WTC11 (cell line): ENCODE measurements around the gene TIPARP. TPM values are rescaled to one million over a fixed set of nuclear protein-coding genes. Genes with fewer than 3 reads are reported as not detected.

Source experiments
- ATAC-seq: fragments of 200-7000 bp; cut with Tn5 transposase; 2 replicates; pipeline ENCODE4 v1.10.0; 2021; ENCODE audit warnings: mild to moderate bottlenecking, moderate library complexity
- CTCF ChIA-PET: fragments of 300-600 bp; sonication (Branson Sonifier 250); formaldehyde crosslinking; loops from one replicate; lab custom pipeline; 2021; ENCODE audit warnings: antibody characterized with exemption; lab: Charles Lee
- POLR2A ChIA-PET: fragments of 350-600 bp; sonication (Branson Sonifier 250); formaldehyde crosslinking; loops from one replicate; lab custom pipeline; 2021; ENCODE audit warnings: antibody characterized with exemption; lab: Charles Lee
- DNase-seq: peaks from one replicate; pipeline ENCODE4 v3.0.0; 2021; ENCODE audit warnings: low spot score
- H3K27ac Mint-ChIP-seq: 2 replicates; pipeline ENCODE4 v1.8.0; 2021; ENCODE audit warnings: mixed read lengths
- H3K27me3 Mint-ChIP-seq: 2 replicates; pipeline ENCODE4 v1.8.0; 2021; ENCODE audit warnings: low read depth, mild to moderate bottlenecking, moderate library complexity, mixed read lengths
- H3K36me3 Mint-ChIP-seq: 2 replicates; pipeline ENCODE4 v1.8.0; 2021; ENCODE audit warnings: mixed read lengths
- H3K4me1 Mint-ChIP-seq: 2 replicates; pipeline ENCODE4 v1.8.0; 2022; ENCODE audit warnings: mixed read lengths
- H3K4me3 Mint-ChIP-seq: 2 replicates; pipeline ENCODE4 v1.8.0; 2021; ENCODE audit warnings: mild to moderate bottlenecking, moderate library complexity, mixed read lengths
- H3K9me3 Mint-ChIP-seq: 2 replicates; pipeline ENCODE4 v1.8.0; 2021; ENCODE audit warnings: mixed read lengths
- AFF4 ChIP-seq: sonication (generic); formaldehyde crosslinking; IDR thresholded peaks from 2 replicates; pipeline ENCODE4 v1.8.1; 2023; ENCODE audit warnings: mild to moderate bottlenecking, missing genetic modification reagents, borderline replicate concordance
- ARID4B ChIP-seq: sonication (generic); formaldehyde crosslinking; IDR thresholded peaks from 2 replicates; pipeline ENCODE4 v1.8.0; 2023; ENCODE audit warnings: missing genetic modification reagents, mild to moderate bottlenecking, borderline replicate concordance
- ATF6 ChIP-seq: sonication (generic); formaldehyde crosslinking; IDR thresholded peaks from 2 replicates; pipeline ENCODE4 v1.8.1; 2023; ENCODE audit warnings: mild to moderate bottlenecking, missing genetic modification reagents
- FOXP1 ChIP-seq: sonication (generic); formaldehyde crosslinking; IDR thresholded peaks from 2 replicates; pipeline ENCODE4 v1.8.0; 2022; ENCODE audit warnings: missing genetic modification reagents, mild to moderate bottlenecking, moderate library complexity, borderline replicate concordance
- GABPB1 ChIP-seq: sonication (generic); formaldehyde crosslinking; IDR thresholded peaks from 2 replicates; pipeline ENCODE4 v1.8.1; 2023; ENCODE audit warnings: mild to moderate bottlenecking, missing genetic modification reagents
- GTF2I ChIP-seq: fragments of 250-450 bp; sonication (Bioruptor Pico); conservative IDR thresholded peaks from 2 replicates; pipeline ENCODE4 v1.4.0; 2021; ENCODE audit warnings: mild to moderate bottlenecking
- JUN ChIP-seq: sonication (generic); formaldehyde crosslinking; IDR thresholded peaks from 2 replicates; pipeline ENCODE4 v1.8.0; 2023; ENCODE audit warnings: mild to moderate bottlenecking, missing genetic modification reagents
- MYBL2 ChIP-seq: sonication (generic); formaldehyde crosslinking; IDR thresholded peaks from 2 replicates; pipeline ENCODE4 v1.8.1; 2023; ENCODE audit warnings: mild to moderate bottlenecking, moderate library complexity, missing genetic modification reagents
- NFATC4 ChIP-seq: fragments of 250-450 bp; sonication (Bioruptor Pico); IDR thresholded peaks from 2 replicates; pipeline ENCODE4 v1.9.0; 2021; ENCODE audit warnings: mild to moderate bottlenecking
- NFE2L1 ChIP-seq: sonication (generic); formaldehyde crosslinking; IDR thresholded peaks from 2 replicates; pipeline ENCODE4 v1.8.1; 2023; ENCODE audit warnings: missing genetic modification reagents
- NFYB ChIP-seq: sonication (generic); formaldehyde crosslinking; conservative IDR thresholded peaks from 2 replicates; pipeline ENCODE4 v1.8.0; 2022; ENCODE audit warnings: low read depth, missing genetic modification reagents
- PRDM15 ChIP-seq: sonication (generic); formaldehyde crosslinking; IDR thresholded peaks from 2 replicates; pipeline ENCODE4 v1.8.0; 2022; ENCODE audit warnings: missing genetic modification reagents
- PREB ChIP-seq: sonication (generic); formaldehyde crosslinking; IDR thresholded peaks from 2 replicates; pipeline ENCODE4 v1.8.1; 2022; ENCODE audit warnings: mild to moderate bottlenecking, missing genetic modification reagents, moderate library complexity, borderline replicate concordance
- PRRX2 ChIP-seq: fragments of 250-450 bp; sonication (Bioruptor Pico); IDR thresholded peaks from 2 replicates; pipeline ENCODE4 v1.8.0; 2021; ENCODE audit warnings: mild to moderate bottlenecking
- TEAD4 ChIP-seq: sonication (generic); formaldehyde crosslinking; IDR thresholded peaks from 2 replicates; pipeline ENCODE4 v1.8.0; 2022; ENCODE audit warnings: mild to moderate bottlenecking, missing genetic modification reagents
- ZNF396 ChIP-seq: fragments of 250-450 bp; sonication (Bioruptor Pico); IDR thresholded peaks from 2 replicates; pipeline ENCODE4 v1.8.0; 2021; ENCODE audit warnings: mild to moderate bottlenecking, moderate library complexity, borderline replicate concordance
- ZNF425 ChIP-seq: fragments of 250-450 bp; sonication (Bioruptor Pico); conservative IDR thresholded peaks from 2 replicates; pipeline ENCODE4 v1.9.0; 2021; ENCODE audit warnings: mild to moderate bottlenecking
- ZNF671 ChIP-seq: fragments of 250-450 bp; sonication (Bioruptor Pico); IDR thresholded peaks from 2 replicates; pipeline ENCODE4 v1.8.0; 2021; ENCODE audit warnings: mild to moderate bottlenecking
- total RNA-seq: library from RNA; stranded (reverse); gene quantifications from 3 replicates; pipeline ENCODE4 v1.2.3, GENCODE V29; 2021

The TIPARP gene
- total RNA-seq, 1 experiment from 2014 or later = 5.6 TPM

- TF ChIP-seq ARID4B (CRISPR knock-in tag) = no peak
- no peak for TF ChIP-seq NFATC4 (CRISPR knock-in tag)
- TF ChIP-seq PREB (CRISPR knock-in tag) = no peak
- TF ChIP-seq FOXP1 (CRISPR knock-in tag) = no peak
- TF ChIP-seq ATF6 (CRISPR knock-in tag) = no peak
- no peak for TF ChIP-seq GABPB1 (CRISPR knock-in tag)
- TF ChIP-seq JUN (CRISPR knock-in tag) = no peak
- TF ChIP-seq MYBL2 (CRISPR knock-in tag) = no peak
- no peak for TF ChIP-seq TEAD4 (CRISPR knock-in tag)
Observed at GRCh38 chr3:156744631-156745030, 70.2 kb downstream of the TIPARP start (continued).

GRCh38 chr3:156745766-156746165 lies 71.4 kb downstream of the TIPARP start:
- H3K9me3 Mint-ChIP-seq = peaks cover 14% of the 10 kb centered on the region
- no peak overlapping the region for H3K4me3 Mint-ChIP-seq
- ChIA-PET CTCF (no interaction called here), POLR2A (no interaction called here)
- H3K4me1 Mint-ChIP-seq = peaks cover 29% of the 10 kb centered on the region
- H3K36me3 Mint-ChIP-seq = peaks cover 8% of the 10 kb centered on the region
- H3K27ac Mint-ChIP-seq = no peak overlapping the region
- DNase-seq (no peak), ATAC-seq (no peak)
- TF ChIP-seq NFE2L1 = no peak
- no peak for TF ChIP-seq ZNF396
- no peak for TF ChIP-seq ZNF425 (CRISPR knock-in tag)
- TF ChIP-seq JUN (CRISPR knock-in tag) = no peak
- no peak for TF ChIP-seq ZNF671 (CRISPR knock-in tag)
- TF ChIP-seq AFF4 (CRISPR knock-in tag) = no peak
- no peak for TF ChIP-seq GABPB1 (CRISPR knock-in tag)
- TF ChIP-seq NFYB (CRISPR knock-in tag) = no peak
- no peak for TF ChIP-seq PRDM15 (CRISPR knock-in tag)
- TF ChIP-seq GTF2I (CRISPR knock-in tag) = no peak
- TF ChIP-seq PRRX2 (CRISPR knock-in tag) = no peak
- no peak for TF ChIP-seq TEAD4 (CRISPR knock-in tag)
- no peaks in the 10 kb centered on the region for H3K27me3 Mint-ChIP-seq
